ENCODE data around the gene MYBPC2.
A peak's percentile ranks its signal among the peaks of the same experiment; 100 is the strongest.

The MYBPC2 gene

GRCh38 chr19:50501568-50502475 lies 69.1 kb downstream of the MYBPC2 start:
- no peak for DNase-seq

DNA sequence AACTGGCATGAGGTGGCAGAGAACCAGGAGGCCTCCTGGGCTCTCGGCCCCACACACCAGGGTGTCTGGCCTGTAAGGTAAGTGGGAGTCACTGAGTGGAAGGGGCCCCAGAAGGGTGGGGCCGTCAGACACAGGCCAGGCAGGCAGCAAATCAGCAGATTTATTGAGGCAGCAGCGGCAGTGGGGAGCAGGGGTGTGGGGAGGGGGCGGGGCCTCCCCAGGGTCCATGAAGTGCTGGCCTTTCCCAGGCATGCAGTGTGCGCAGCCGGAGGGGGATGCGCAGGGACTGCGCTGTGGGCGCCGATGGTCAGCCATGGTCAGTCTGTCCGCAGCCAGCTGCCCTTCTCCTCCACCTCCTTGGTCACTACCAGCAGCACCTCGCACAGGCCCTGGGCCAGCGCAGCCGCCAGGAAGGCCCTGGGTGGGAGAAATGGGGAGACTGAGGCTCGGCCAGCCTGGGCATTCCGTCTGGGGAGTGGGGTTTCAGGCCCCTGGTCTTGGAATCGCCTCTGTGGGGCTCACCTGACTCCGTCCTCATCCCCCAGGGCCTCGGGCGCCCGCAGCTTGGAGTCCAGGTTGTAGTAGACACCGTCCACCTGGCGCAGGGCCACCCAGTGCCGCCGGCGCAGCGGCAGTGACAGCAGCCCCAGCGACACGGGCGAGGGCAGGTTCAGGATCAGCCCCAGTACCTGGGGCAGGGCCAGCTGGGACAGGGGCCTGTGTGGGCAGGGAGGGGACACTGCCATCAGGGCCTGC lies 73.3 kb downstream of the MYBPC2 start:
- DNase-seq, result no peak

DNA sequence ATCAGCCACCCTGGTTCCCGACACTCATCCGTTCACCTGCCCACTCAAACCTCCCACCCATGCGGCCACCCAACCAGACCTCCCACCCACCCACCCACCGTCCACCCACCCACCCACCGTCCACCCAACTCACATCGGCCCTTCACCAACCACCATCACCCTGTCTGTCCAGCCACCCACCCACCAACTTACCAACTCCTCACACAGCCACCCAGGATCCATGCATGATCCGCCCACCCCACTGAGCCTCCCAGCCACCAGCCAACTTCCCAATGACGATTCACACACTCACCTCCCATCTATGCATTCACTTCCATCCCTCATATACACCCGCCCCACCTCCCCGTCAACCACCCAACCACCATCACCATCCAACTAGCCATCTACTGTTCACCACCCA lies 74.0 kb downstream of the MYBPC2 start:
- no peak for DNase-seq

- no peak for DNase-seq
Observed at GRCh38 chr19:50507376-50507775, 74.7 kb downstream of the MYBPC2 start.

- no peak for DNase-seq
Observed at GRCh38 chr19:50508843-50509190, 76.1 kb downstream of the MYBPC2 start.

DNA sequence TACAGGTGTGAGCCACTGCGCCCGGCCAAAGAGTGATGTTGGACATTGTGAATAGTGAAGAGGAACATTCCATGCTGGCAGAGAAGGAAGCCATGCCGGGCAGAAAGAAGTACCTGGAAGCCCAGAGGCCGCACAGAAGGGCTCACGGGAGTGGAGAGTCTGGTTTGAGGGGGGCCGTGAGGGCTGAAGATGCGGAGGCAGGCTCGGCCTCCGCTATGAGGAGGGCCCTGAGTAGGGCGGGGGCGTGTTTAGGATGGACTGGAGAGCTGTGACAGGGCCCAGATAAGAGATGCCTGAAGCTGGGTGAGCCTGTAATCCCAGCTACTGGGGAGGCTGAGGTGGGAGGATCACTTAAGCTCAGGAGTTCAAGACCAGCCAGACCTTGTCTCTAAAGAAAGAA lies 76.7 kb downstream of the MYBPC2 start:
- DNase-seq, result no peak

DNA sequence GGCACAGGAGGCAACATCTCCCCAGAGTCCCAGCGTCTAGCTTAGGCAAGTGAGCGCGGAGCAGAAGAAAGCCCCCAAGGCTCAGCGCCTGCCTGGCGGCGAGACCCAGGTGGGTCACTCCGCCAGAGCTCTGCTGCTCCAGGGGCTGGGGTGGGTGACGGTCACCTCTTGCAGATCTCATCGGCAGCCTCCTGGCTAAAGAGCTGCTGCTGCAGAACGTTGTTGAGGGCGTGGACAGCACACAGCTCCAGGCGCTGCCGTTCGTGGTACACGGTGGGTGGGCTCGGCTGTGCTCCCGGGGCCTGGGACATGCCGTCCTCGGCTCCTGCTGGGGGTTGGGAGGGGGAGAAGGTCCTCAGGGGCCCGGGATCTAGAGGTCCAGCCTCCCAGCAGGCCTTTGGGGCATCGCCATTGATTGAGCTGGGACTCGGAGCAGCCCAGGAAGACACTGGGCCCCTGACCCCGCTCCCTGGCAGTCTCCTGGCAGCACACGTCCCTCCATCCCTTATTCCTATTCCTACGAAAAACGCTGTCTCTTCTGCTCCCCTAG lies 77.5 kb downstream of the MYBPC2 start:
- no peak for DNase-seq

- DNase-seq, result peak; percentile 79
Observed at GRCh38 chr19:50510700-50511068, 78.0 kb downstream of the MYBPC2 start.

- DNase-seq, result peak; percentile 99
Observed at GRCh38 chr19:50511069-50511822, 78.6 kb downstream of the MYBPC2 start, which contains the start of gene JOSD2. Gene JOSD2, minus strand, starts transcription at chr19:50511191. Its CDS starts 760 bp downstream, at chr19:50510431.

GRCh38 chr19:50512112-50512998 lies 79.7 kb downstream of the MYBPC2 start:
- no peak for DNase-seq

GRCh38 chr19:50512999-50513745 lies 80.5 kb downstream of the MYBPC2 start:
- no peak for DNase-seq

GRCh38 chr19:50513746-50514345 lies 81.2 kb downstream of the MYBPC2 start, which contains the start of gene ASPDH:
Gene ASPDH, minus strand, starts transcription at chr19:50513913. Its CDS starts 90 bp downstream, at chr19:50513823.
- no peak for DNase-seq

GRCh38 chr19:50514346-50515167 lies 81.9 kb downstream of the MYBPC2 start:
- DNase-seq, result peak; percentile 79

DNA sequence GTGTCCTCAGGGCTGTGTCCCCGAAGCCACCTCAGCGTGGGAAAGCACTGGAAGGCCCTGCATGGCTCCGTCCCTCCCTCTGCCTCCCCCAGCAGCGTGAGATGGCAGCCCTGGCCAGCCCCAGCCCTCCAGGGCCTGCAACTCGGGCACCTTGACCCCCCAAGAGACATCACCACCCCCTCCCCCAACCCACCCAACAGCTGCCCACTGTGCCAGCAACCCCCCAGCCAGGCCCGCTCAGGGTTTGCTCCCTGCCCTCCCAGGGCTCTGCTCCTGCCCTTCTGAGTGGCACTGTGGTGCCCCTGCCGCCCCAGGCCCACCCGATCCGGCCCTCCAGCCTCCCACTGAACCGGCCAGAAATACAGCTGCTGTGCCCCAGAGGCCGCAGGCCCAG lies 82.5 kb downstream of the MYBPC2 start:
- DNase-seq, result no peak

Measured in NCI-H1694 treated with DMSO at 0.1 percent for 48 hours (cell line).